SK-N-SH treated with all-trans-retinoic acid at 6 μM for 48 hours (cell line): ENCODE data around the gene APMAP.

ENCODE experiments used
- CSRNP3 ChIP-seq: fragments of 250-450 bp; sonication (Bioruptor Pico); IDR thresholded peaks from 2 replicates; pipeline ENCODE4 v1.5.1; 2021; ENCODE audit warnings: mild to moderate bottlenecking, moderate library complexity
- ISL1 ChIP-seq: fragments of 250-450 bp; sonication (Bioruptor Pico); IDR thresholded peaks from 2 replicates; pipeline ENCODE4 v2.1.2; 2022; ENCODE audit warnings: mild to moderate bottlenecking, moderate library complexity
- PATZ1 ChIP-seq: fragments of 250-450 bp; sonication (Bioruptor Pico); IDR thresholded peaks from 2 replicates; pipeline ENCODE4 v1.8.0; 2020; ENCODE audit warnings: mild to moderate bottlenecking, moderate library complexity, borderline replicate concordance
- RARB ChIP-seq: fragments of 250-450 bp; sonication (Bioruptor Pico); IDR thresholded peaks from 2 replicates; pipeline ENCODE4 v1.8.0; 2021; ENCODE audit warnings: mild to moderate bottlenecking, moderate library complexity
- SNAI2 ChIP-seq: fragments of 250-450 bp; sonication (Bioruptor Pico); IDR thresholded peaks from 2 replicates; pipeline ENCODE4 v1.5.0; 2020; ENCODE audit warnings: mild to moderate bottlenecking, moderate library complexity
- TCF4 ChIP-seq: fragments of 250-450 bp; sonication (Bioruptor Pico); IDR thresholded peaks from 2 replicates; pipeline ENCODE4 v1.8.0; 2021; ENCODE audit warnings: mild to moderate bottlenecking, moderate library complexity, borderline replicate concordance
- TSHZ2 ChIP-seq: fragments of 250-450 bp; sonication (Bioruptor Pico); IDR thresholded peaks from 2 replicates; pipeline ENCODE4 v1.5.0; 2020; ENCODE audit warnings: mild to moderate bottlenecking, moderate library complexity

- TF ChIP-seq SNAI2 (CRISPR knock-in tag) = no peak
- no peak for TF ChIP-seq CSRNP3
- no peak for TF ChIP-seq PATZ1 (CRISPR knock-in tag)
- TF ChIP-seq RARB = no peak
- no peak for TF ChIP-seq TCF4 (CRISPR knock-in tag)
- TF ChIP-seq ISL1 (CRISPR knock-in tag) = no peak
- no peak for TF ChIP-seq TSHZ2 (CRISPR knock-in tag)
Observed at GRCh38 chr20:25025986-25026605, 33.5 kb upstream of the APMAP start.
